M059J (cell line): Measurements from ENCODE around the gene GRM4. TPM values are rescaled to one million over a fixed set of nuclear protein-coding genes. Genes with fewer than 3 reads are reported as not detected.
"Not testable (repeated sequence)": the region's sequence is repeated elsewhere in the genome, so short reads cannot be mapped to it uniquely, and the experiment has no call there.

Experiments used
- DNase-seq: peaks from one replicate; pipeline ENCODE4 v3.0.0-alpha.2; 2012; ENCODE audit warnings: low read depth
- total RNA-seq: library from RNA; depleted of rRNA; stranded (reverse); fragments of >200 nt; shearing (Covaris generic); gene quantifications from 2 replicates; pipeline ENCODE4 v1.2.3, GENCODE V29; 2014

The GRM4 gene
- total RNA-seq, 1 experiment from 2014 or later: not detected

- DNase-seq: no peak
Measured at GRCh38 chr6:34045771-34046170, 100.1 kb downstream of the GRM4 start.

GRCh38 chr6:34044945-34045595 lies 100.8 kb downstream of the GRM4 start:
- DNase-seq: no peak

GRCh38 chr6:34043359-34043758 lies 102.5 kb downstream of the GRM4 start:
- DNase-seq: no peak

- DNase-seq: not testable (repeated sequence)
Measured at GRCh38 chr6:34041998-34042397, 103.9 kb downstream of the GRM4 start.

- no peak for DNase-seq
Measured at GRCh38 chr6:34041385-34041784, 104.5 kb downstream of the GRM4 start.

- no peak for DNase-seq
Measured at GRCh38 chr6:34039943-34040342, 105.9 kb downstream of the GRM4 start.

- DNase-seq: no peak
Measured at GRCh38 chr6:34037151-34037550, 108.7 kb downstream of the GRM4 start.

GRCh38 chr6:34036357-34037069 lies 109.4 kb downstream of the GRM4 start:
- no peak for DNase-seq

GRCh38 chr6:34035704-34036356 lies 110.1 kb downstream of the GRM4 start:
- no peak for DNase-seq

- DNase-seq: no peak
Measured at GRCh38 chr6:34035161-34035560, 110.7 kb downstream of the GRM4 start.

- no peak for DNase-seq
Measured at GRCh38 chr6:34032856-34033255, 113.0 kb downstream of the GRM4 start.

GRCh38 chr6:34031625-34032383 lies 114.1 kb downstream of the GRM4 start:
- DNase-seq: no peak

- no peak for DNase-seq
Measured at GRCh38 chr6:34030831-34031624, 114.9 kb downstream of the GRM4 start.

GRCh38 chr6:34029489-34030280 lies 116.2 kb downstream of the GRM4 start:
- no peak for DNase-seq

- no peak for DNase-seq
Measured at GRCh38 chr6:34028691-34029360, 117.1 kb downstream of the GRM4 start.

- no peak for DNase-seq
Measured at GRCh38 chr6:34027939-34028441, 117.9 kb downstream of the GRM4 start.

GRCh38 chr6:34027445-34027936 lies 118.4 kb downstream of the GRM4 start:
- peak; percentile 37 for DNase-seq

- DNase-seq: no peak
Measured at GRCh38 chr6:34025861-34026260, 120.0 kb downstream of the GRM4 start.

- no peak for DNase-seq
Measured at GRCh38 chr6:34025112-34025807, 120.6 kb downstream of the GRM4 start.
